Hepatocyte (in vitro differentiated cells): Measurements from ENCODE around the gene REG3G.

Source experiments
- EZH2phosphoT487 ChIP-seq: fragments of 200-600 bp; sonication (generic); IDR thresholded peaks from one replicate; pipeline ENCODE4 v1.6.1; 2018; ENCODE audit warnings: antibody characterized with exemption, mild to moderate bottlenecking, low read depth, moderate library complexity; ENCODE audit not compliant: unreplicated experiment, severe bottlenecking
- TF ChIP-seq, protein P1 (sequence below): fragments of 200-600 bp; sonication (generic); IDR thresholded peaks from 2 replicates; pipeline ENCODE4 v1.5.1; 2016; ENCODE audit warnings: antibody characterized with exemption, mild to moderate bottlenecking; ENCODE audit not compliant: poor library complexity

DNA sequence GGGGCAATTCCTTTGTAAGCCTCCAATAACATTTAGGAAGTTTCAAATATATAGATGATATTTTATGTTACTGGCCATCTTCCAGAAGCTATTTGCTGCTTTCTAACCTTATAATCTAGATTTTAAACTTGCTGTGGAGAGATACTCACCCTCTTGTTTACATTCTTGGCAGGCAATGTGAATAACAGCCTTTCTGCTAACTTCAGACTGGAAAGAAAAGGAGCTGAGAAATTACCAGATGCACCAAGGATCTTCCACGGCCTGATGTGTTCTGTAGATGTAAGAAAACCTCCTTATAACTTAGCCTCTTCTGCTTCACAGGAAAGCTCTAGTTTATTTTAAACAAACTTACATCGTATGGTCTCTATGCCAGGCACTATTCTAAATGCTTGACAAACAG is 45.6 kb downstream of the REG3G start:
- TF ChIP-seq, protein P1, sequence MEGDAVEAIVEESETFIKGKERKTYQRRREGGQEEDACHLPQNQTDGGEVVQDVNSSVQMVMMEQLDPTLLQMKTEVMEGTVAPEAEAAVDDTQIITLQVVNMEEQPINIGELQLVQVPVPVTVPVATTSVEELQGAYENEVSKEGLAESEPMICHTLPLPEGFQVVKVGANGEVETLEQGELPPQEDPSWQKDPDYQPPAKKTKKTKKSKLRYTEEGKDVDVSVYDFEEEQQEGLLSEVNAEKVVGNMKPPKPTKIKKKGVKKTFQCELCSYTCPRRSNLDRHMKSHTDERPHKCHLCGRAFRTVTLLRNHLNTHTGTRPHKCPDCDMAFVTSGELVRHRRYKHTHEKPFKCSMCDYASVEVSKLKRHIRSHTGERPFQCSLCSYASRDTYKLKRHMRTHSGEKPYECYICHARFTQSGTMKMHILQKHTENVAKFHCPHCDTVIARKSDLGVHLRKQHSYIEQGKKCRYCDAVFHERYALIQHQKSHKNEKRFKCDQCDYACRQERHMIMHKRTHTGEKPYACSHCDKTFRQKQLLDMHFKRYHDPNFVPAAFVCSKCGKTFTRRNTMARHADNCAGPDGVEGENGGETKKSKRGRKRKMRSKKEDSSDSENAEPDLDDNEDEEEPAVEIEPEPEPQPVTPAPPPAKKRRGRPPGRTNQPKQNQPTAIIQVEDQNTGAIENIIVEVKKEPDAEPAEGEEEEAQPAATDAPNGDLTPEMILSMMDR: no peak
- no peak for TF ChIP-seq EZH2phosphoT487
